Smooth muscle cell (in vitro differentiated cells): ENCODE data around the gene RNASEH2A. TPM values are rescaled to one million over a fixed set of nuclear protein-coding genes. Genes with fewer than 3 reads are reported as not detected.
A peak's percentile ranks its signal among the peaks of the same experiment; 100 is the strongest.

ENCODE experiments used
- DNase-seq: peaks from one replicate; lab custom pipeline; 2025; ENCODE audit not compliant: unreplicated experiment; lab: John Stamatoyannopoulos, UW
- H2AFZ ChIP-seq: fragments of 200-600 bp; sonication (generic); 2 replicates; pipeline ENCODE4 v1.6.0; 2016; ENCODE audit warnings: antibody characterized with exemption, low read depth, mild to moderate bottlenecking
- H3F3A ChIP-seq: fragments of 200-600 bp; sonication (generic); 2 replicates; pipeline ENCODE4 v1.6.0; 2017; ENCODE audit warnings: antibody characterized with exemption, low read depth
- H3K27ac ChIP-seq: fragments of 200-600 bp; sonication (generic); 2 replicates; pipeline ENCODE4 v1.5.1; 2016; ENCODE audit warnings: low read depth, mild to moderate bottlenecking
- H3K27me3 ChIP-seq: fragments of 200-600 bp; sonication (generic); 2 replicates; pipeline ENCODE4 v1.6.1; 2016; ENCODE audit warnings: low read depth, mild to moderate bottlenecking
- H3K36me3 ChIP-seq: fragments of 200-600 bp; sonication (generic); 2 replicates; pipeline ENCODE4 v1.5.1; 2016; ENCODE audit warnings: low read depth
- H3K4me1 ChIP-seq: fragments of 200-600 bp; sonication (generic); 2 replicates; pipeline ENCODE4 v1.5.1; 2016; ENCODE audit warnings: low read depth
- H3K4me2 ChIP-seq: fragments of 200-600 bp; sonication (generic); 2 replicates; pipeline ENCODE4 v1.6.0; 2016; ENCODE audit warnings: mild to moderate bottlenecking
- H3K4me3 ChIP-seq: fragments of 200-600 bp; sonication (generic); 2 replicates; pipeline ENCODE4 v1.5.1; 2016; ENCODE audit warnings: mild to moderate bottlenecking
- H3K79me2 ChIP-seq: fragments of 200-600 bp; sonication (generic); 2 replicates; pipeline ENCODE4 v1.6.0; 2016; ENCODE audit warnings: low read depth, mild to moderate bottlenecking
- H3K9ac ChIP-seq: fragments of 200-600 bp; sonication (generic); 2 replicates; pipeline ENCODE4 v1.6.0; 2016; ENCODE audit warnings: low read depth
- H3K9me3 ChIP-seq: fragments of 200-600 bp; sonication (generic); replicated peaks from 2 replicates; pipeline ENCODE4 v1.5.1; 2016; ENCODE audit warnings: low read depth
- H4K20me1 ChIP-seq: fragments of 200-600 bp; sonication (generic); 2 replicates; pipeline ENCODE4 v1.6.0; 2016; ENCODE audit warnings: low read depth
- WGBS: methylation state at CpG from one replicate; pipeline ENCODE4 v1.1.7; 2016; ENCODE audit warnings: low lambda C conversion rate; 5-methylcytosine and 5-hydroxymethylcytosine counted together
- polyA plus RNA-seq: library from polyadenylated mRNA; unstranded; fragments of >200 nt; fragmentation: Nextera tagmentation; extraction: Ambion mirVana; gene quantifications from 2 replicates; pipeline ENCODE4 v1.2.1, GENCODE V29; 2016
- total RNA-seq: library from RNA; depleted of rRNA; stranded (reverse); fragments of >200 nt; gene quantifications from 2 replicates; pipeline ENCODE4 v1.2.3, GENCODE V29; 2014
- TF ChIP-seq, protein P1 (sequence below): fragments of 200-600 bp; sonication (generic); IDR thresholded peaks from 2 replicates; pipeline ENCODE4 v1.5.1; 2017; ENCODE audit warnings: borderline replicate concordance, mild to moderate bottlenecking, antibody characterized with exemption; ENCODE audit not compliant: insufficient read depth, poor library complexity, severe bottlenecking

RNASEH2A gene
- total and polyA plus RNA-seq, 2 experiments from 2014 or later, result 15.7 to 34.9 TPM

DNA sequence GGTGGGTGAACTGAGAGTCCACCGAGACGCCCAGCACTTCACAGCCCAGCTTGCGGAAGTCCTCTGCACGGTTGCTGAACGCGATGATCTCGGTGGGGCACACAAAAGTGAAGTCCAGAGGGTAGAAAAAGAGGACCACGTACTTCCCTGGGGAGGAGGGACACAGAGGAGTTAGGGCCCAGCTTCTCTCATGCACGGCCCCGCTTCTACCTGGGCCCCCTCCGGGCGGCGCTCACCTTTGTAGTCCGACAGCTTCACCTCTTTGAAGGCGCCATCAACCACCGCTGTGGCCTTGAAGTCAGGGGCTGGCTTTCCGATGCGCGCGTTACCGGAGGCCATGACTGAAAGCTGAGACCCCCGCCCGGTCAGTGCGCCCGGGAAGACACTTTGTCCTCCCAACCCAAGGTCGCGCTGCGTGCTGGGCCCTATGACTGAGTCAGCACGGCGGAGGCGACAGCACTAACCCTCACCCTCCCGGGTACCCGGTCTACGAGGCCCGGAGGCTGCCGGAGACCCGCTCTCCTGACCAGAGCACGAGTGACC is 5.4 kb upstream of the RNASEH2A start:
- peak overlapping the region; percentile 88 for H3K4me3 ChIP-seq
- peaks cover 11% of the 10 kb centered on the region for H3K4me1 ChIP-seq
- 9% methylated on average over 38 of the region's 38 CpGs for whole genome bisulfite sequencing
- peak overlapping the region; percentile 66 for H2AFZ ChIP-seq
- H3K79me2 ChIP-seq, result peaks cover 5% of the 10 kb centered on the region
- no peak overlapping the region for H3K27ac ChIP-seq
- peak overlapping the region; percentile 74 for H3K9ac ChIP-seq
- no peaks in the 10 kb centered on the region for H3K27me3 ChIP-seq
- peak overlapping the region; percentile 100 for H3K4me2 ChIP-seq
- H4K20me1 ChIP-seq, result peaks cover 6% of the 10 kb centered on the region
- no peaks in the 10 kb centered on the region for H3K36me3 ChIP-seq
- peaks cover 9% of the 10 kb centered on the region for H3F3A ChIP-seq
- TF ChIP-seq, protein P1, sequence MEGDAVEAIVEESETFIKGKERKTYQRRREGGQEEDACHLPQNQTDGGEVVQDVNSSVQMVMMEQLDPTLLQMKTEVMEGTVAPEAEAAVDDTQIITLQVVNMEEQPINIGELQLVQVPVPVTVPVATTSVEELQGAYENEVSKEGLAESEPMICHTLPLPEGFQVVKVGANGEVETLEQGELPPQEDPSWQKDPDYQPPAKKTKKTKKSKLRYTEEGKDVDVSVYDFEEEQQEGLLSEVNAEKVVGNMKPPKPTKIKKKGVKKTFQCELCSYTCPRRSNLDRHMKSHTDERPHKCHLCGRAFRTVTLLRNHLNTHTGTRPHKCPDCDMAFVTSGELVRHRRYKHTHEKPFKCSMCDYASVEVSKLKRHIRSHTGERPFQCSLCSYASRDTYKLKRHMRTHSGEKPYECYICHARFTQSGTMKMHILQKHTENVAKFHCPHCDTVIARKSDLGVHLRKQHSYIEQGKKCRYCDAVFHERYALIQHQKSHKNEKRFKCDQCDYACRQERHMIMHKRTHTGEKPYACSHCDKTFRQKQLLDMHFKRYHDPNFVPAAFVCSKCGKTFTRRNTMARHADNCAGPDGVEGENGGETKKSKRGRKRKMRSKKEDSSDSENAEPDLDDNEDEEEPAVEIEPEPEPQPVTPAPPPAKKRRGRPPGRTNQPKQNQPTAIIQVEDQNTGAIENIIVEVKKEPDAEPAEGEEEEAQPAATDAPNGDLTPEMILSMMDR, result no peak
- H3K9me3 ChIP-seq, result no peaks in the 10 kb centered on the region
- DNase-seq, result no peak

DNA sequence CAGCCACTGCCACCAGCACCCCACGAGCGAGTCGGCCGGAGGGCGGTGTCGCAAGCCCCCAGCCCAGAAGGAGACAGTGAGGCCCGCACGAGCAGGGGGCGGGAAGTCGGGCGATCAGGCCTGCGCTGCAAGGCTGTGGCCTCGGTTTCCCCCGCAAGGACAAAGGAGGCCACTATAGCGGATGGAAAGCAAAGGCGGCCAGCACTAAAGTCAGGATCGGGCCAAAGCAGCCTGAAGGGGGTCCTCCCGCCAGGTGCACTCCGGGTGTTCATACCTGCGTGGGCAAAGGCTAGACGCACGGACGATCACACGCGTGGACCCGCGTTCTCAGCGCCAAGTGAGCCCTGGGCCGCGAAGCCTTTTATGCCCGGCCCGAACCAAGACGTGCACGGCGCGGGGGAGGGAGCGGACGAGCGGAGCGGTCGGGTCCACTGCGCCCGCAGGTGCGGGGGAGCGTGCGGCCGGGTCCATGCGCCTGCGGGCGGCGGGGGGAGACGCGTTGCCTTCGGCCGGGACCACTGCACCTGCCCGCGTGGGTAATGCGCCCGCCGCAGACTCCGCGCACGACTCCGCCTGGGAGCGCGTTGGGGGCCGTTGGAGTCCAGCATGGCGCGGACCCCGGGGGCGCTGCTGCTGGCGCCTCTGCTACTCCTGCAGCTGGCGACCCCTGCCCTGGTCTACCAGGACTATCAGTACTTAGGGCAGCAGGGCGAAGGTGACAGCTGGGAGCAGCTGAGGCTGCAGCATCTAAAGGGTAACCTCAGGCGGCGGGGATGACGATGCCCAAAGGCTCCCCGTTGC is 4.7 kb upstream of the RNASEH2A start, which contains the start of the genes PRDX2 and THSD8:
Gene PRDX2, minus strand, starts transcription at position 335 of the 801 bp plus-strand sequence. CDS start 539 bp downstream, outside the sequence.
Gene THSD8, plus strand, starts transcription at position 604 of the 801 bp plus-strand sequence. Its CDS starts 3 bp downstream, at position 607.
- H3K4me3 ChIP-seq, result peak within 1 kb of the TSS; percentile 88
- H3K9me3 ChIP-seq, result no peaks in the 10 kb centered on the region
- H3K27me3 ChIP-seq, result no peaks in the 10 kb centered on the region
- TF ChIP-seq, protein P1, result no peak
- DNase-seq, result no peak
- H3K79me2 ChIP-seq, result peaks cover 5% of the 10 kb centered on the region
- H3F3A ChIP-seq, result peaks cover 9% of the 10 kb centered on the region
- H3K4me1 ChIP-seq, result peaks cover 11% of the 10 kb centered on the region
- peak within 1 kb of the TSS; percentile 100 for H3K4me2 ChIP-seq
- H2AFZ ChIP-seq, result peak within 1 kb of the TSS; percentile 66
- WGBS, result 1% methylated on average over 78 of the region's 78 CpGs
- H3K9ac ChIP-seq, result peak within 1 kb of the TSS; percentile 74
- no peak within 1 kb of the TSS for H3K27ac ChIP-seq
- H3K36me3 ChIP-seq, result no peaks in the 10 kb centered on the region
- H4K20me1 ChIP-seq, result peaks cover 6% of the 10 kb centered on the region

DNA sequence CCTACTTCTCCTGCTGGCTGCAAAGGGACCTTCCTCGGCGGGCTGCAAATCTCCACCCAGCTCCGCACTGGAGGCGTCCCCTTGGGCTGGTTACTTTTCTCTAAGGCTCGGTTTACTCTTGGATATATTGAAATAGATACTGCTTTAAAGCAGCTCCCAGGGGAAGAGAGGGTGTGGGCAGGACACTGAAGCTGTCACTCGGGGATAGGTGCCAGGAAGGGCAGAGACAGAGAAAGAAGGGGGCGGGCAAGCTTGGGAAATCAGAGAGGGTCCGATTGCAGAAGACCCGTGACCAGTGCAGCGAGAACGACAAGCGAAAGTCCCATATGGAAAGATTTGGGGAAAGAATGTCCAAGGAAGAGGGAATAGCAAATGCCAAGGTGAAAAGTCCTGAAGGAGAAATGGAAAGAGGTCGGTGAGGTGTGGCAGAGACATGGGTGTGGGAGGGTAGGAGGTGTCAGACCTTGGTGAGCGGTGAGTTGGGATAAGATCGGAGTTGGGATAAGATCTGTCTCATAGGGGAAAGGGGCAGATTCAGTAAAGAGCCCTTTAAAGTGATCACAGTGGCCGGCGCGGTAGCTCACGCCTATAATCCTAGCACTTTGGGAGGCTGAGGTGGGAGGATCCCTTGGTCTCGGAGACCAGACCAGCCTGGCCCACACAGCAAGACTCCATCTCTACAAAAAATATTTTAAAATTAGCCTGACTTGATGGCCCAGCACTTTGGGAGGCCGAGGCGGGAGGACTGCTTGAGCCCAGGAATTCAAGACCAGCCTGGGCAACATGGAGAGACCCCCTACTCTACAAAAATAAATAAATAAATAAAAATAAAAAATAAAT is 3.9 kb upstream of the RNASEH2A start:
- Histone ChIP-seq H3K27me3 (no peaks in the 10 kb centered on the region), H3F3A (peaks cover 2% of the 10 kb centered on the region), H3K4me2 (peak overlapping the region; percentile 100), H3K27ac (no peak overlapping the region), H3K79me2 (peaks cover 5% of the 10 kb centered on the region), H3K4me1 (peaks cover 14% of the 10 kb centered on the region), H2AFZ (peak overlapping the region; percentile 66), H3K4me3 (peak overlapping the region; percentile 88), H3K9ac (no peak overlapping the region), H4K20me1 (peaks cover 6% of the 10 kb centered on the region), H3K36me3 (no peaks in the 10 kb centered on the region), H3K9me3 (no peaks in the 10 kb centered on the region)
- DNase-seq, result no peak
- TF ChIP-seq, protein P1, result no peak
- 57% methylated on average over 22 of the region's 22 CpGs for WGBS
